ENCODE data around the gene POU2AF1.

Gene POU2AF1

GRCh38 chr11:111378861-111379601, at the start of gene POU2AF1:
Gene POU2AF1, minus strand, starts transcription at chr11:111379275. Its CDS starts 98 bp downstream, at chr11:111379177.
- DNase-seq (ENCODE audit: insufficient read length, low spot score) (no peak), FAIRE-seq (no peak)
- no peak for TF ChIP-seq POLR2A (IDR thresholded peaks at IDR 0.05; ENCODE audit: low read depth, low read length)

- no peak for TF ChIP-seq POLR2A (IDR thresholded peaks at IDR 0.05; ENCODE audit: low read depth, low read length)
- FAIRE-seq (no peak), DNase-seq (ENCODE audit: insufficient read length, low spot score) (no peak)
Measured at GRCh38 chr11:111428113-111428876, 49.2 kb upstream of the POU2AF1 start.

- no peak for DNase-seq (ENCODE audit: insufficient read length, low spot score)
- no peak for FAIRE-seq
Measured at GRCh38 chr11:111427471-111427912, 48.4 kb upstream of the POU2AF1 start.

GRCh38 chr11:111426617-111427016, 47.5 kb upstream of the POU2AF1 start:
- TF ChIP-seq POLR2A (IDR thresholded peaks at IDR 0.05; ENCODE audit: low read depth, low read length) = no peak
- no peak for FAIRE-seq
- no peak for DNase-seq (ENCODE audit: insufficient read length, low spot score)

More at GRCh38 chr11:111427471-111427912, 48.4 kb upstream of the POU2AF1 start:
- TF ChIP-seq POLR2A (IDR thresholded peaks at IDR 0.05; ENCODE audit: low read depth, low read length) = no peak

GRCh38 chr11:111423250-111423615, 44.2 kb upstream of the POU2AF1 start:
- no peak for TF ChIP-seq POLR2A (IDR thresholded peaks at IDR 0.05; ENCODE audit: low read depth, low read length)
- DNase-seq (ENCODE audit: insufficient read length, low spot score) (no peak), FAIRE-seq (no peak)

- FAIRE-seq = no peak
- no peak for DNase-seq (ENCODE audit: insufficient read length, low spot score)
- TF ChIP-seq POLR2A (IDR thresholded peaks at IDR 0.05; ENCODE audit: low read depth, low read length) = no peak
Measured at GRCh38 chr11:111422494-111423249, 43.6 kb upstream of the POU2AF1 start.

- FAIRE-seq (no peak), DNase-seq (ENCODE audit: insufficient read length, low spot score) (no peak)
- TF ChIP-seq POLR2A (IDR thresholded peaks at IDR 0.05; ENCODE audit: low read depth, low read length) = no peak
Measured at GRCh38 chr11:111421251-111421650, 42.2 kb upstream of the POU2AF1 start.

- DNase-seq (ENCODE audit: insufficient read length, low spot score) = no peak
- no peak for TF ChIP-seq POLR2A (IDR thresholded peaks at IDR 0.05; ENCODE audit: low read depth, low read length)
- FAIRE-seq = no peak
Measured at GRCh38 chr11:111419641-111420327, 40.7 kb upstream of the POU2AF1 start.

GRCh38 chr11:111419181-111419580, 40.1 kb upstream of the POU2AF1 start:
- TF ChIP-seq POLR2A (IDR thresholded peaks at IDR 0.05; ENCODE audit: low read depth, low read length) = no peak
- no peak for FAIRE-seq
- no peak for DNase-seq (ENCODE audit: insufficient read length, low spot score)

GRCh38 chr11:111418436-111418787, 39.3 kb upstream of the POU2AF1 start:
- TF ChIP-seq POLR2A (IDR thresholded peaks at IDR 0.05; ENCODE audit: low read depth, low read length) = no peak
- no peak for DNase-seq (ENCODE audit: insufficient read length, low spot score)
- FAIRE-seq = no peak

GRCh38 chr11:111417766-111418435, 38.8 kb upstream of the POU2AF1 start:
- no peak for TF ChIP-seq POLR2A (IDR thresholded peaks at IDR 0.05; ENCODE audit: low read depth, low read length)
- FAIRE-seq (no peak), DNase-seq (ENCODE audit: insufficient read length, low spot score) (no peak)

GRCh38 chr11:111417011-111417765, 38.1 kb upstream of the POU2AF1 start:
- TF ChIP-seq POLR2A (IDR thresholded peaks at IDR 0.05; ENCODE audit: low read depth, low read length) = no peak
- FAIRE-seq (no peak), DNase-seq (ENCODE audit: insufficient read length, low spot score) (no peak)
